Measurements from ENCODE around the gene ADGRL3. TPM values are rescaled to one million over a fixed set of nuclear protein-coding genes. Genes with fewer than 3 reads are reported as not detected.
"Not testable (repeated sequence)": the region's sequence is repeated elsewhere in the genome, so short reads cannot be mapped to it uniquely, and the experiment has no call there.

The ADGRL3 gene
- total RNA-seq, 2 experiments from 2014 or later: not detected

GRCh38 chr4:61590881-61591280, 390.8 kb downstream of the ADGRL3 start:
- H3K36me3 Mint-ChIP-seq (ENCODE audit: low read depth): no peaks in the 10 kb centered on the region
- ChIA-PET CTCF (no interaction called here), POLR2A (no interaction called here)
- H3K27me3 Mint-ChIP-seq: no peaks in the 10 kb centered on the region
- no peak for DNase-seq
- H3K4me3 Mint-ChIP-seq: no peak overlapping the region
- intact Hi-C loops (cut with DNase I, micrococcal nuclease): no loop called here
- H3K9me3 Mint-ChIP-seq (ENCODE audit: low read depth): peaks cover 10% of the 10 kb centered on the region
- H3K27ac Mint-ChIP-seq: no peak overlapping the region
- ATAC-seq: no peak
- H3K4me1 Mint-ChIP-seq: no peaks in the 10 kb centered on the region

GRCh38 chr4:61596606-61597340, 396.6 kb downstream of the ADGRL3 start:
- ChIA-PET POLR2A (no interaction called here), CTCF (no interaction called here)
- DNase-seq (no peak), ATAC-seq (no peak)
- Mint-ChIP-seq H3K27ac (no peak overlapping the region), H3K27me3 (no peaks in the 10 kb centered on the region), H3K4me3 (no peak overlapping the region), H3K4me1 (no peaks in the 10 kb centered on the region), H3K36me3 (ENCODE audit: low read depth) (no peaks in the 10 kb centered on the region), H3K9me3 (ENCODE audit: low read depth) (peaks cover 9% of the 10 kb centered on the region)
- intact Hi-C loops (cut with DNase I, micrococcal nuclease): no loop called here

- Mint-ChIP-seq H3K36me3 (ENCODE audit: low read depth) (no peaks in the 10 kb centered on the region), H3K27ac (no peak overlapping the region), H3K9me3 (ENCODE audit: low read depth) (peaks cover 14% of the 10 kb centered on the region), H3K27me3 (no peaks in the 10 kb centered on the region), H3K4me3 (no peak overlapping the region), H3K4me1 (no peaks in the 10 kb centered on the region)
- no peak for ATAC-seq
- no peak for DNase-seq
- ChIA-PET CTCF (no interaction called here), POLR2A (no interaction called here)
- intact Hi-C loops (cut with DNase I, micrococcal nuclease): no loop called here
Measured at GRCh38 chr4:61603086-61603485, 403.0 kb downstream of the ADGRL3 start.

GRCh38 chr4:61604054-61604453, 403.9 kb downstream of the ADGRL3 start:
- DNase-seq: no peak
- POLR2A ChIA-PET: no interaction called here
- Mint-ChIP-seq H3K27ac (no peak overlapping the region), H3K9me3 (ENCODE audit: low read depth) (peaks cover 14% of the 10 kb centered on the region), H3K36me3 (ENCODE audit: low read depth) (no peaks in the 10 kb centered on the region), H3K27me3 (no peaks in the 10 kb centered on the region), H3K4me3 (no peak overlapping the region), H3K4me1 (no peaks in the 10 kb centered on the region)
- CTCF ChIA-PET: no interaction called here
- intact Hi-C loops (cut with DNase I, micrococcal nuclease): no loop called here
- ATAC-seq: no peak

GRCh38 chr4:61605984-61606383, 405.9 kb downstream of the ADGRL3 start:
- H3K9me3 Mint-ChIP-seq (ENCODE audit: low read depth): peaks cover 17% of the 10 kb centered on the region
- ChIA-PET CTCF (no interaction called here), POLR2A (no interaction called here)
- intact Hi-C loops (cut with DNase I, micrococcal nuclease): no loop called here
- no peaks in the 10 kb centered on the region for H3K27me3 Mint-ChIP-seq
- DNase-seq: no peak
- no peak overlapping the region for H3K27ac Mint-ChIP-seq
- ATAC-seq: no peak
- H3K36me3 Mint-ChIP-seq (ENCODE audit: low read depth): no peaks in the 10 kb centered on the region
- H3K4me3 Mint-ChIP-seq: no peak overlapping the region
- H3K4me1 Mint-ChIP-seq: no peaks in the 10 kb centered on the region

- no peak for ATAC-seq
- POLR2A ChIA-PET: no interaction called here
Measured at GRCh38 chr4:61614231-61614630, 414.1 kb downstream of the ADGRL3 start.

GRCh38 chr4:61619528-61619927, 419.4 kb downstream of the ADGRL3 start:
- peaks cover 7% of the 10 kb centered on the region for H3K9me3 Mint-ChIP-seq (ENCODE audit: low read depth)
- ChIA-PET POLR2A (no interaction called here), CTCF (no interaction called here)
- intact Hi-C loops (cut with DNase I, micrococcal nuclease): no loop called here
- H3K36me3 Mint-ChIP-seq (ENCODE audit: low read depth): no peaks in the 10 kb centered on the region
- H3K4me1 Mint-ChIP-seq: no peaks in the 10 kb centered on the region
- H3K4me3 Mint-ChIP-seq: no peak overlapping the region
- ATAC-seq (no peak), DNase-seq (no peak)
- no peak overlapping the region for H3K27ac Mint-ChIP-seq
- H3K27me3 Mint-ChIP-seq: no peaks in the 10 kb centered on the region

More at GRCh38 chr4:61614231-61614630, 414.1 kb downstream of the ADGRL3 start:
- Mint-ChIP-seq H3K36me3 (ENCODE audit: low read depth) (no peaks in the 10 kb centered on the region), H3K27ac (no peak overlapping the region), H3K9me3 (ENCODE audit: low read depth) (peaks cover 9% of the 10 kb centered on the region), H3K4me3 (no peak overlapping the region), H3K4me1 (no peaks in the 10 kb centered on the region), H3K27me3 (no peaks in the 10 kb centered on the region)
- intact Hi-C loops (cut with DNase I, micrococcal nuclease): no loop called here
- no peak for DNase-seq
- CTCF ChIA-PET: no interaction called here

GRCh38 chr4:61628282-61628681, 428.2 kb downstream of the ADGRL3 start:
- Mint-ChIP-seq H3K9me3 (ENCODE audit: low read depth) (peaks cover 5% of the 10 kb centered on the region), H3K4me3 (no peak overlapping the region), H3K27me3 (no peaks in the 10 kb centered on the region), H3K36me3 (ENCODE audit: low read depth) (no peaks in the 10 kb centered on the region), H3K27ac (no peak overlapping the region), H3K4me1 (no peaks in the 10 kb centered on the region)
- POLR2A ChIA-PET: no interaction called here
- CTCF ChIA-PET: no interaction called here
- intact Hi-C loops (cut with DNase I, micrococcal nuclease): no loop called here
- ATAC-seq (no peak), DNase-seq (no peak)

GRCh38 chr4:61628727-61629126, 428.6 kb downstream of the ADGRL3 start:
- H3K27me3 Mint-ChIP-seq: no peaks in the 10 kb centered on the region

GRCh38 chr4:61630548-61630947, 430.4 kb downstream of the ADGRL3 start:
- ATAC-seq: no peak
- CTCF ChIA-PET: no interaction called here
- Mint-ChIP-seq H3K4me3 (no peak overlapping the region), H3K27me3 (no peaks in the 10 kb centered on the region), H3K36me3 (ENCODE audit: low read depth) (no peaks in the 10 kb centered on the region), H3K9me3 (ENCODE audit: low read depth) (peaks cover 5% of the 10 kb centered on the region), H3K27ac (no peak overlapping the region), H3K4me1 (no peaks in the 10 kb centered on the region)
- intact Hi-C loops (cut with DNase I, micrococcal nuclease): no loop called here
- POLR2A ChIA-PET: no interaction called here
- no peak for DNase-seq

More at GRCh38 chr4:61628727-61629126, 428.6 kb downstream of the ADGRL3 start:
- ChIA-PET POLR2A (no interaction called here), CTCF (no interaction called here)
- H3K4me3 Mint-ChIP-seq: no peak overlapping the region
- ATAC-seq: no peak
- no peak for DNase-seq
- peaks cover 4% of the 10 kb centered on the region for H3K9me3 Mint-ChIP-seq (ENCODE audit: low read depth)
- H3K27ac Mint-ChIP-seq: no peak overlapping the region
- H3K4me1 Mint-ChIP-seq: no peaks in the 10 kb centered on the region
- intact Hi-C loops (cut with DNase I, micrococcal nuclease): no loop called here
- H3K36me3 Mint-ChIP-seq (ENCODE audit: low read depth): no peaks in the 10 kb centered on the region

GRCh38 chr4:61638591-61638990, 438.5 kb downstream of the ADGRL3 start:
- Mint-ChIP-seq H3K4me1 (no peaks in the 10 kb centered on the region), H3K36me3 (ENCODE audit: low read depth) (no peaks in the 10 kb centered on the region), H3K27ac (no peak overlapping the region), H3K27me3 (no peaks in the 10 kb centered on the region), H3K9me3 (ENCODE audit: low read depth) (peaks cover 9% of the 10 kb centered on the region), H3K4me3 (no peak overlapping the region)
- intact Hi-C loops (cut with DNase I, micrococcal nuclease): no loop called here
- no peak for ATAC-seq
- no peak for DNase-seq
- POLR2A ChIA-PET: no interaction called here
- CTCF ChIA-PET: no interaction called here

- ATAC-seq; H3K27ac Mint-ChIP-seq; H3K4me3 Mint-ChIP-seq; H3K9me3 Mint-ChIP-seq (ENCODE audit: low read depth); POLR2A ChIA-PET; H3K27me3 Mint-ChIP-seq; H3K4me1 Mint-ChIP-seq; intact Hi-C loops (cut with DNase I, micrococcal nuclease); DNase-seq; CTCF ChIA-PET; H3K36me3 Mint-ChIP-seq (ENCODE audit: low read depth): not testable (repeated sequence)
Measured at GRCh38 chr4:61646746-61647350, 446.7 kb downstream of the ADGRL3 start.
